Iris pigment epithelial cell (primary cell): ENCODE measurements around the gene NPEPL1.

Experiments
- DNase-seq: peaks from one replicate; pipeline ENCODE4 v3.0.0-alpha.2; 2011; ENCODE audit warnings: low read depth

The NPEPL1 gene

DNA sequence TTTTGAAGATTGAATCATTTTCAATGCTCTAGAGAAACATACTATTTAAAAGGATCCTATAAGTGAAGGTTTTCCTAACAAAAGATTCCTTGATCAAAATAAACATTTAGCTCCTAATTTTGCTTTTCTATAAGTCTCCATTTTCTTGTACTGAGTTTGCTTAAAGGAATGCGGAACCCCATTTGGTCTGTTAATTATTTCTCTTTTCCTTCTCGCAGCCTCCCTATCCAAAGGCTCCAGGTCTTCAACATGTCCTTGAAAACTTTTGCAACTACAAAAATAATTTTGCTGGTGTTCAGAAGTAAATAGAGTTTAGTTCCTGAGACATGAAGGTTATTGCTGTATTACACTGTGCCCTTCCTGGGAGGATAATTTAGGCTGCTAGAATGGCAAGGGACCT, 8.3 kb upstream of the NPEPL1 start:
- no peak for DNase-seq

- DNase-seq, result no peak
These were observed 6.6 kb upstream of the NPEPL1 start for GRCh38 chr20:58685988-58686387.

GRCh38 chr20:58688414-58688813, 4.2 kb upstream of the NPEPL1 start:
- DNase-seq, result no peak

GRCh38 chr20:58688840-58689239, 3.8 kb upstream of the NPEPL1 start:
- no peak for DNase-seq

GRCh38 chr20:58690396-58691135, 2.0 kb upstream of the NPEPL1 start:
- peak; percentile 64 for DNase-seq

GRCh38 chr20:58691773-58692578, 624 bp upstream of the NPEPL1 start:
- peak; percentile 61 for DNase-seq

- no peak for DNase-seq
These were observed 816 bp downstream of the NPEPL1 start for GRCh38 chr20:58693226-58694006.

- no peak for DNase-seq
These were observed 1.9 kb downstream of the NPEPL1 start for GRCh38 chr20:58694241-58695083.

DNA sequence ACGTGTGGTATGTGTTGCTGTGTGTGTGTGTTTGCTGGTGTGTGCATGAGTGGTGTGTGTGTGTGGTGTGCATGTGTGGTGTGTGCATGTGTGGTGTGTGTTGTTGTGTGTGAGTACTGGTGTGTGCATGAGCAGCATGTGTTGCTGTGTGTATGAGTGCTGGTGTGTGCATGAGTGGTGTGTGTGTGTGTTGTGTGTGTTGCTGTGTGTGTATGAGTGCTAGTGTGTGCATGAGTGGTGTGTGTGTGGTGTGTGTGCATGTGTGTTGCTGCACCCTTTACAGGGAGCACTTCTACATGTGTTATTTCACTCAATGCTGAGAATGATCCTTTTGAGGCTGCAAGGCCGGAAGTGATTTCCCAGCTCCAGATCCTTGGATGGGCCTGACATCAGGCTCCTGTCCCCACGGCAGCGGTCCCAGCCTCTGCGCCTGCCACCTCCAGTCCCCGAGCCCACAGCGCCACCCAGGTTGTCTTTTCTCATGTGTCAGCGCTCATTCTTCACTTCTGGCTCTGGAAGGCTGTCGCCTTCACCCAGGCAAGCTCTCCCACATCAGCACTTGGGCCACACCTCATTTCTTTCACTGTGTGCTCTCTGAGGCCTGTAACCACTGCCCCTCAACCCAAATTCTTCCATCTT, 2.6 kb downstream of the NPEPL1 start:
- DNase-seq, result no peak

DNA sequence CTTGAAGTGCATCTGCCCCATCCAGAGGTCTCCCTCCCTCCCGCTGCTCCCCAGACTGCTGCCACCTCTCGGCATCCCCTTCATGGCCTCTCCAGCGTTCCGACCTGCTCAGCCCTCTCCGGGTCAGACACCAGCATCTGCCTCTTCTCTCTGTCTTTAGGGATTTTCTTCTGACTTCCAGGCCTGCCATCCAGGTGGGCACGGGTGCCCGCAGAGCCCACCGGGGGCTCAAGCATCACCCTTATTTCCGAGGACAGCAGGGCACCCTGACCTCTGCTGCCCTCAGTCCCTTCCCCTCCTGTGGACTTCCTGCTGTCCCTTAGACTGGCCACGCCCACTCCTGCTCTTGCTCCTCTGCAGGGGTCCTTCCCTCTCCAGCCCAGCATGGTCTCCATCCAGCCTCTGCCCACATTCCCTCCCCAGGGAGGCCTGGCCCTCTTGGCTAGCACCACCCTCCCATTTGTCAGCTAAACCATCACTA, 3.3 kb downstream of the NPEPL1 start:
- DNase-seq, result no peak

- DNase-seq, result no peak
These were observed 3.9 kb downstream of the NPEPL1 start for GRCh38 chr20:58696411-58696961.

DNA sequence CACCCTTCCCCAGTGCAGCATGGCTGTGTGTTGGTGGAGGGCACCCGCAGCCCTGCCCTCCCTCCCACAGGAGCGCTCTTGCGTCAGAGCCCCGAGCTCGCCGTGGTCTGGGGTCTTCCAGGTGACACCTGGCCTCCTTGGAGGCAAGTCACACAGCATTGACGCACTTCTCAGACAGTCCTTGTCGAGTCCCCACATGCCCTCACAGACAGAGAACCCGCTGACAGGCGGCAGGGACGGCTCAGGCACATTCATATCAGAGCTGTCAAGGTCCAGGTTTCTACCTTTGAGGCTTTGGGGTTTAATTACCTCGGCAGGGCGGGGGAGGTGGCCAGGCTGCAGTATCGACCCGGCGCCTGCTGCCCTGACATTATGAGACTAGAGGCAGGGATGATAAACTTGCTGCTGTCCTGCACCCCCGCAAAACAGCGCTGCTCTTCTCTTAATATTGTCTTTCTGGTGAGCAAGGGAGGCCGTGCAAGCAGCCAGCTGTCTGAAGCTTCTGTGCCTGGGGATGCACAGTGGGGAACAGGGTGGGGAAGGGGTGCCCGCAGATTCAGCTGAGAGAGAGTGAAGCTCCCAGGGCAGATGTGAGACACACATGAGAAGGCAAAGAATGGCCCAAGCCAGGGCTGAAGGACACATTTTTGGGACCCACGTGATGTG, 4.7 kb downstream of the NPEPL1 start:
- DNase-seq, result no peak

- DNase-seq, result no peak
These were observed 5.5 kb downstream of the NPEPL1 start for GRCh38 chr20:58697867-58698703.

DNA sequence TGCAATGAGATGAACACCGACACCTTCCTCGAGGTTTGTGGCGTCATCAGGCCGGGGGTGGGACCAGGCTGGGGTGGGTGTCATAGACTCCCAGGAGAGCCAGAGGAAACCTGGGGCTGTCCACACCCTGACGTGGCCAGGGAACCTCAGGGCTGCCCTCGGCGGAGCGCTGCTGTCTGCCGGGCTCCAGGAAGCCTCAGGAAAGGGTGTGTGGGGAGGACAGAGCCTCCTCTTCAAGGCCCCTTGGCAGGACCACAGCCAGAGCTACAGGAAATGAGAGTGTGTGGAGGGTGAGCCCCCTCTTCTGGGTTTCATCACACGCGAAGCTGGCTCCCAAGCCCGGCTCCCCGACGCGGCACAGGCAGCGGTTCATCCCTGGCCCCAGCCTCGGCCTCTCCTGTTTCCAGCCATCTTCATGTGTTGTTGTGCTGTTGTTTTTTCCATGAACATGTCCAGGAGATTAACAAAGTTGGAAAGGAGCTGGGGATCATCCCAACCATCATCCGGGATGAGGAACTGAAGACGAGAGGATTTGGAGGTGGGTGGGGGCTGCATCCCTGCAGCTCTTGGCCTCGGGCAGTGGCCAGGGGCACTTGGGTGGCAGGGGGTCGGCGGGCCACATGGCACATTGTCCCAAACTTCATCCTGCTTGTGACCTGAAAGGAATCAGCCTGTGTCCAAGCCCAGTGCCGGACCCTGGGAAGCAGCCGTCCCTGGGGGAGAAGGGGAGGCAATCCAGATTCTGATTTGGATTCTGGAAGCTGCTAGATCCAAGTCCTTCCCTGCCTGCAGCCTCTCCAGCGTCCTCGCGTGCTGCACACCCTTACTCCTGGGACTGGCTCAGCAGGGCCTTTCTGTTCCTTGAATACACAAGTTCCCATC, 6.4 kb downstream of the NPEPL1 start:
- no peak for DNase-seq

GRCh38 chr20:58699623-58700107, 7.1 kb downstream of the NPEPL1 start:
- DNase-seq, result no peak

- no peak for DNase-seq
These were observed 7.7 kb downstream of the NPEPL1 start for GRCh38 chr20:58700121-58700821.

DNA sequence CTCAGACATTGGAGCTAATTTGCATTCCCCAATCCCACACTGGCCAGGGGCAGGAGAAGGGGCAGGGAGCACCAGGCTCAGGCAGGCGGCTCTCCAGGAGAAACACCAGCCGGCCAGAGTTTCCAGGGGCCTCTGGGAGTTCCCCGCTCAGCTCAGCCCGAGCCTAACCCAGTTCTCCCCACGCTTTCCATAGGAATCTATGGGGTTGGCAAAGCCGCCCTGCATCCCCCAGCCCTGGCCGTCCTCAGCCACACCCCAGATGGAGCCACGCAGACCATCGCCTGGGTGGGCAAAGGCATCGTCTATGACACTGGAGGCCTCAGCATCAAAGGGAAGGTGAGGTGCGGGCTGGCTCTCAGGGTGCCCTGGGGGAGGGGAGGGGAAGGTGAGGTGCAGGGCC, 8.2 kb downstream of the NPEPL1 start:
- DNase-seq, result no peak
